ENCODE results near the gene GALNT17.

GALNT17 gene

GRCh38 chr7:71485586-71485985, 353.6 kb downstream of the GALNT17 start:
- WGBS (ENCODE audit: extremely low coverage, insufficient coverage, insufficient read length) = no CpG with 5 or more reads among the region's 3 CpGs
- Histone ChIP-seq H3K4me3 (ENCODE audit: low read depth, low read length) (no peak overlapping the region), H3K18ac (ENCODE audit: low read length) (no peak overlapping the region), H2BK12ac (ENCODE audit: low read length) (no peak overlapping the region), H2BK120ac (ENCODE audit: insufficient read depth, low read length, poor library complexity) (no peak overlapping the region), H2AFZ (ENCODE audit: insufficient read depth, low read length, poor library complexity) (no peak overlapping the region), H3K4ac (ENCODE audit: low read depth, low read length) (no peak overlapping the region), H2BK5ac (ENCODE audit: low read depth, low read length, poor library complexity) (no peak overlapping the region), H3K79me1 (ENCODE audit: low read length) (peaks cover 4% of the 10 kb centered on the region), H3K9ac (ENCODE audit: low read length) (no peak overlapping the region), H3K14ac (ENCODE audit: low read length) (no peak overlapping the region), H3K79me2 (ENCODE audit: control insufficient read depth, insufficient read depth, low read length, poor library complexity) (no peaks in the 10 kb centered on the region), H3K36me3 (ENCODE audit: control insufficient read depth in 1 of 2, insufficient read depth in 2 of 2, low read length in 2 of 2) (no peaks in the 10 kb centered on the region), H4K91ac (ENCODE audit: low read depth, low read length) (no peak overlapping the region), H3K4me1 (ENCODE audit: control insufficient read depth in 1 of 2, insufficient read depth in 2 of 2, low read length in 2 of 2) (peaks cover 0 to 4% of the 10 kb centered on the region in 2 experiments), H3K23ac (ENCODE audit: low read length) (no peak overlapping the region), H3K27ac (ENCODE audit: low read depth, low read length) (no peak overlapping the region), H3K4me2 (ENCODE audit: low read length) (no peak overlapping the region), H3K27me3 (ENCODE audit: insufficient read depth, low read length) (no peaks in the 10 kb centered on the region), H2AK5ac (ENCODE audit: low read length) (no peak overlapping the region), H4K12ac (ENCODE audit: low read depth, low read length) (no peak overlapping the region), H4K8ac (ENCODE audit: low read depth, low read length) (no peak overlapping the region), H3K9me3 (ENCODE audit: insufficient read depth, low read depth, low read length) (no peaks in the 10 kb centered on the region)
- no peak for DNase-seq

- Histone ChIP-seq H3K27me3 (ENCODE audit: insufficient read depth, low read length) (no peaks in the 10 kb centered on the region), H4K8ac (ENCODE audit: low read depth, low read length) (no peak overlapping the region)
- no CpG with 5 or more reads among the region's 5 CpGs for WGBS (ENCODE audit: extremely low coverage, insufficient coverage, insufficient read length)
Measured at GRCh38 chr7:71486414-71486813, 354.5 kb downstream of the GALNT17 start.

GRCh38 chr7:71486856-71487628, 355.1 kb downstream of the GALNT17 start:
- Histone ChIP-seq H2AFZ (ENCODE audit: insufficient read depth, low read length, poor library complexity) (no peak overlapping the region), H3K4me2 (ENCODE audit: low read length) (no peak overlapping the region)
- DNase-seq = peak in 1 of 2 donors; percentile 2

More at GRCh38 chr7:71486414-71486813, 354.5 kb downstream of the GALNT17 start:
- no peak overlapping the region for H4K91ac ChIP-seq (ENCODE audit: low read depth, low read length)
- no peak overlapping the region for H2BK5ac ChIP-seq (ENCODE audit: low read depth, low read length, poor library complexity)
- H3K4me1 ChIP-seq (ENCODE audit: control insufficient read depth in 1 of 2, insufficient read depth in 2 of 2, low read length in 2 of 2) = peaks cover 0 to 4% of the 10 kb centered on the region in 2 experiments
- no peak overlapping the region for H3K4me3 ChIP-seq (ENCODE audit: low read depth, low read length)
- no peaks in the 10 kb centered on the region for H3K9me3 ChIP-seq (ENCODE audit: insufficient read depth, low read depth, low read length)
- no peak overlapping the region for H2BK120ac ChIP-seq (ENCODE audit: insufficient read depth, low read length, poor library complexity)
- no peak overlapping the region for H3K4me2 ChIP-seq (ENCODE audit: low read length)
- H3K9ac ChIP-seq (ENCODE audit: low read length) = no peak overlapping the region
- no peak for DNase-seq
- H3K18ac ChIP-seq (ENCODE audit: low read length) = no peak overlapping the region
- no peak overlapping the region for H4K12ac ChIP-seq (ENCODE audit: low read depth, low read length)
- no peak overlapping the region for H3K4ac ChIP-seq (ENCODE audit: low read depth, low read length)
- no peak overlapping the region for H3K27ac ChIP-seq (ENCODE audit: low read depth, low read length)
- H3K79me2 ChIP-seq (ENCODE audit: control insufficient read depth, insufficient read depth, low read length, poor library complexity) = no peaks in the 10 kb centered on the region
- no peak overlapping the region for H3K14ac ChIP-seq (ENCODE audit: low read length)
- H3K36me3 ChIP-seq (ENCODE audit: control insufficient read depth in 1 of 2, insufficient read depth in 2 of 2, low read length in 2 of 2) = no peaks in the 10 kb centered on the region
- no peak overlapping the region for H2AFZ ChIP-seq (ENCODE audit: insufficient read depth, low read length, poor library complexity)
- H2BK12ac ChIP-seq (ENCODE audit: low read length) = no peak overlapping the region
- H2AK5ac ChIP-seq (ENCODE audit: low read length) = no peak overlapping the region
- peaks cover 4% of the 10 kb centered on the region for H3K79me1 ChIP-seq (ENCODE audit: low read length)
- H3K23ac ChIP-seq (ENCODE audit: low read length) = no peak overlapping the region

GRCh38 chr7:71488308-71488707, 356.4 kb downstream of the GALNT17 start:
- Histone ChIP-seq H3K9ac (ENCODE audit: low read length) (no peak overlapping the region), H2BK12ac (ENCODE audit: low read length) (peak overlapping the region; percentile 43), H4K12ac (ENCODE audit: low read depth, low read length) (peak overlapping the region; percentile 64), H4K8ac (ENCODE audit: low read depth, low read length) (peak overlapping the region; percentile 56), H2BK120ac (ENCODE audit: insufficient read depth, low read length, poor library complexity) (peak overlapping the region; percentile 46), H3K79me1 (ENCODE audit: low read length) (peaks cover 4% of the 10 kb centered on the region), H3K4ac (ENCODE audit: low read depth, low read length) (no peak overlapping the region), H2BK5ac (ENCODE audit: low read depth, low read length, poor library complexity) (peak overlapping the region; percentile 66), H3K23ac (ENCODE audit: low read length) (no peak overlapping the region), H3K4me1 (ENCODE audit: control insufficient read depth in 1 of 2, insufficient read depth in 2 of 2, low read length in 2 of 2) (peaks cover 0 to 4% of the 10 kb centered on the region in 2 experiments), H2AK5ac (ENCODE audit: low read length) (no peak overlapping the region), H3K14ac (ENCODE audit: low read length) (no peak overlapping the region), H3K4me3 (ENCODE audit: low read depth, low read length) (no peak overlapping the region), H3K18ac (ENCODE audit: low read length) (no peak overlapping the region), H3K79me2 (ENCODE audit: control insufficient read depth, insufficient read depth, low read length, poor library complexity) (no peaks in the 10 kb centered on the region), H4K91ac (ENCODE audit: low read depth, low read length) (peak overlapping the region; percentile 38), H2AFZ (ENCODE audit: insufficient read depth, low read length, poor library complexity) (no peak overlapping the region), H3K4me2 (ENCODE audit: low read length) (no peak overlapping the region), H3K9me3 (ENCODE audit: insufficient read depth, low read depth, low read length) (no peaks in the 10 kb centered on the region), H3K27me3 (ENCODE audit: insufficient read depth, low read length) (no peaks in the 10 kb centered on the region), H3K36me3 (ENCODE audit: control insufficient read depth in 1 of 2, insufficient read depth in 2 of 2, low read length in 2 of 2) (no peaks in the 10 kb centered on the region), H3K27ac (ENCODE audit: low read depth, low read length) (no peak overlapping the region)
- no peak for DNase-seq
- WGBS (ENCODE audit: extremely low coverage, insufficient coverage, insufficient read length) = no CpG with 5 or more reads among the region's 2 CpGs

More at GRCh38 chr7:71486856-71487628, 355.1 kb downstream of the GALNT17 start:
- Histone ChIP-seq H3K14ac (ENCODE audit: low read length) (no peak overlapping the region), H3K4ac (ENCODE audit: low read depth, low read length) (no peak overlapping the region), H3K79me2 (ENCODE audit: control insufficient read depth, insufficient read depth, low read length, poor library complexity) (no peaks in the 10 kb centered on the region), H2BK5ac (ENCODE audit: low read depth, low read length, poor library complexity) (no peak overlapping the region), H3K4me3 (ENCODE audit: low read depth, low read length) (no peak overlapping the region), H3K27ac (ENCODE audit: low read depth, low read length) (no peak overlapping the region), H3K9me3 (ENCODE audit: insufficient read depth, low read depth, low read length) (no peaks in the 10 kb centered on the region), H3K79me1 (ENCODE audit: low read length) (peaks cover 4% of the 10 kb centered on the region), H2BK120ac (ENCODE audit: insufficient read depth, low read length, poor library complexity) (no peak overlapping the region), H4K12ac (ENCODE audit: low read depth, low read length) (no peak overlapping the region), H2BK12ac (ENCODE audit: low read length) (no peak overlapping the region), H3K36me3 (ENCODE audit: control insufficient read depth in 1 of 2, insufficient read depth in 2 of 2, low read length in 2 of 2) (no peaks in the 10 kb centered on the region), H3K27me3 (ENCODE audit: insufficient read depth, low read length) (no peaks in the 10 kb centered on the region), H3K4me1 (ENCODE audit: control insufficient read depth in 1 of 2, insufficient read depth in 2 of 2, low read length in 2 of 2) (peaks cover 0 to 4% of the 10 kb centered on the region in 2 experiments), H3K9ac (ENCODE audit: low read length) (no peak overlapping the region), H4K8ac (ENCODE audit: low read depth, low read length) (no peak overlapping the region), H3K18ac (ENCODE audit: low read length) (no peak overlapping the region), H3K23ac (ENCODE audit: low read length) (no peak overlapping the region), H4K91ac (ENCODE audit: low read depth, low read length) (no peak overlapping the region), H2AK5ac (ENCODE audit: low read length) (no peak overlapping the region)
- no CpG with 5 or more reads among the region's 6 CpGs for WGBS (ENCODE audit: extremely low coverage, insufficient coverage, insufficient read length)
